ENCODE data around the gene CCDC24. TPM values are rescaled to one million over a fixed set of nuclear protein-coding genes. Genes with fewer than 3 reads are reported as not detected.

CCDC24 gene
- total and polyA plus RNA-seq, 2 of the 13 experiments (the other 11 are each of a cell fraction or from before 2014, with no cell fraction given), result 1.4 to 2.9 TPM

- DNase-seq (ENCODE audit: low spot score) (no peak), ATAC-seq (no peak), FAIRE-seq (no peak)
- BruUV-seq (replicated peaks), result no TSS peak
- in situ Hi-C loops (cut with HindIII; ENCODE audit: extremely low pct_ligation_motif_present, low pct_unique_long_range_greater_than_20kb), result no loop called here
- 0 out of 2 replicates have a peak, but pooled peaks have one; percentile 13 for TF ChIP-seq BRD4 (CRISPR knock-in tag; IDR thresholded peaks at IDR 0.05)
- TF ChIP-seq ZNF879 (CRISPR knock-in tag; IDR thresholded peaks at IDR 0.05), result no peak
- H3K36me3 ChIP-seq (replicated peaks in 1 of 2; ENCODE audit: control insufficient read depth in 1 of 2, insufficient read depth in 2 of 2, low read length in 2 of 2), result peaks cover 0 to 1% of the 10 kb centered on the region in 2 experiments; a peak in 1 of 5 replicates
- WGBS (ENCODE audit: low lambda C conversion rate), result 22% methylated on average over 5 of the region's 5 CpGs
- peaks cover 22% of the 10 kb centered on the region for H3K4me1 ChIP-seq (ENCODE audit: insufficient read depth, low read length)
- peaks cover 15% of the 10 kb centered on the region for H3K79me2 ChIP-seq (ENCODE audit: insufficient read depth, low read length)
- intact Hi-C loops (cut with micrococcal nuclease; ENCODE audit: unreplicated experiment), result no loop called here
- no peaks in the 10 kb centered on the region for H4K20me1 ChIP-seq (ENCODE audit: insufficient read depth, low read length)
- no peaks in the 10 kb centered on the region for H3K9me3 ChIP-seq (ENCODE audit: low read length)
- ChIA-PET CTCF (ENCODE audit: low intra/inter-chr PET ratio, low total read pairs) (no interaction called here), POLR2A (interaction anchor here (0.9 to 1.9 kb wide), 7 partner anchors 8 to 62 kb away, joined by 3 to 10 read pairs (median 5); partner anchors contain the start of genes B4GALT2 and IPO13)
- peak overlapping the region; percentile 76 for H3K9ac ChIP-seq (ENCODE audit: insufficient read depth, low read depth, low read length)
- H3K27ac ChIP-seq (ENCODE audit: extremely low read length, insufficient read depth, low read length), result no peak overlapping the region
- H3K4me3 ChIP-seq (replicated peaks in 1 of 3; ENCODE audit: insufficient read depth in 1 of 3, low read depth in 2 of 3, low read length in 3 of 3), result peak overlapping the region; percentile 80 to 94 (median 91)
- no peak overlapping the region for H2AFZ ChIP-seq (ENCODE audit: low read length)
- no peaks in the 10 kb centered on the region for H3K27me3 ChIP-seq (ENCODE audit: control insufficient read depth in 1 of 2, insufficient read depth in 2 of 2, low read length in 2 of 2)
- peak overlapping the region; percentile 75 for H3K4me2 ChIP-seq (ENCODE audit: low read depth, low read length)
Observed at GRCh38 chr1:43970502-43970901, 20.9 kb upstream of the CCDC24 start.

DNA sequence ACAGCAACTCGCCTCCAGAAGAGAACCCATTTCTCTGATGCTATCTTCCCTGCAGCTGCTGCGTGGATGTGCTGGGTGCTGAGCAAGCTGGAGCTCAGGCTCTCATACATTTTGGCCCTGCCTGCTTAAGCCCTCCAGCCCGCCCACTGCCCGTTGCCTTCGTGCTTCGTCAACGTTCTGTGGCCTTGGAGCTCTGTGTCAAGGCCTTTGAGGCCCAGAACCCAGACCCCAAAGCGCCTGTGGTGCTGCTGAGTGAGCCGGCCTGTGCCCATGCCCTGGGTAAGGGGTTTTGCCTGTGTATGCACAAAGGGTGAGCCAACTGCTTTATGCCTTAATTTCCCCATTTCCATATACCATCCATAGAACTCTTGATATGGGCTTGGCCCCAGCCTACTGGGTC lies 20.5 kb upstream of the CCDC24 start:
- Histone ChIP-seq H3K9ac (ENCODE audit: insufficient read depth, low read depth, low read length) (peak overlapping the region; percentile 76), H3K79me2 (ENCODE audit: insufficient read depth, low read length) (peaks cover 19% of the 10 kb centered on the region), H3K4me3 (replicated peaks in 1 of 3; ENCODE audit: insufficient read depth in 1 of 3, low read depth in 2 of 3, low read length in 3 of 3) (peak overlapping the region; percentile 80 to 94 (median 91)), H3K9me3 (ENCODE audit: low read length) (no peaks in the 10 kb centered on the region), H3K4me2 (ENCODE audit: low read depth, low read length) (peak overlapping the region; percentile 75), H2AFZ (ENCODE audit: low read length) (no peak overlapping the region), H3K27me3 (ENCODE audit: control insufficient read depth in 1 of 2, insufficient read depth in 2 of 2, low read length in 2 of 2) (no peaks in the 10 kb centered on the region), H3K4me1 (ENCODE audit: insufficient read depth, low read length) (peaks cover 26% of the 10 kb centered on the region), H3K36me3 (replicated peaks in 1 of 2; ENCODE audit: control insufficient read depth in 1 of 2, insufficient read depth in 2 of 2, low read length in 2 of 2) (peaks cover 0 to 1% of the 10 kb centered on the region in 2 experiments; a peak in 1 of 5 replicates), H4K20me1 (ENCODE audit: insufficient read depth, low read length) (no peaks in the 10 kb centered on the region), H3K27ac (ENCODE audit: extremely low read length, insufficient read depth, low read length) (no peak overlapping the region)
- BruUV-seq (replicated peaks), result no TSS peak
- in situ Hi-C loops (cut with HindIII; ENCODE audit: extremely low pct_ligation_motif_present, low pct_unique_long_range_greater_than_20kb), result no loop called here
- ChIA-PET CTCF (ENCODE audit: low intra/inter-chr PET ratio, low total read pairs) (no interaction called here), POLR2A (interaction anchor here (1.4 to 1.9 kb wide), 5 partner anchors 7 to 34 kb away, joined by 3 to 10 read pairs (median 7); partner anchors contain the start of genes B4GALT2 and IPO13)
- DNase-seq (ENCODE audit: low spot score) (no peak), FAIRE-seq (no peak), ATAC-seq (no peak)
- WGBS (ENCODE audit: low lambda C conversion rate), result 57% methylated on average over 9 of the region's 9 CpGs
- intact Hi-C loops (cut with micrococcal nuclease; ENCODE audit: unreplicated experiment), result no loop called here
- no peak for TF ChIP-seq NR3C1 (CRISPR knock-in tag; IDR thresholded peaks at IDR 0.05)
- no peak for TF ChIP-seq ZFP62 (CRISPR knock-in tag; IDR thresholded peaks at IDR 0.05)
- TF ChIP-seq, protein P1, sequence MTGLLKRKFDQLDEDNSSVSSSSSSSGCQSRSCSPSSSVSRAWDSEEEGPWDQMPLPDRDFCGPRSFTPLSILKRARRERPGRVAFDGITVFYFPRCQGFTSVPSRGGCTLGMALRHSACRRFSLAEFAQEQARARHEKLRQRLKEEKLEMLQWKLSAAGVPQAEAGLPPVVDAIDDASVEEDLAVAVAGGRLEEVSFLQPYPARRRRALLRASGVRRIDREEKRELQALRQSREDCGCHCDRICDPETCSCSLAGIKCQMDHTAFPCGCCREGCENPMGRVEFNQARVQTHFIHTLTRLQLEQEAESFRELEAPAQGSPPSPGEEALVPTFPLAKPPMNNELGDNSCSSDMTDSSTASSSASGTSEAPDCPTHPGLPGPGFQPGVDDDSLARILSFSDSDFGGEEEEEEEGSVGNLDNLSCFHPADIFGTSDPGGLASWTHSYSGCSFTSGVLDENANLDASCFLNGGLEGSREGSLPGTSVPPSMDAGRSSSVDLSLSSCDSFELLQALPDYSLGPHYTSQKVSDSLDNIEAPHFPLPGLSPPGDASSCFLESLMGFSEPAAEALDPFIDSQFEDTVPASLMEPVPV (CRISPR knock-in tag; IDR thresholded peaks at IDR 0.05), result no peak
- no peak for TF ChIP-seq BORCS8-MEF2B (CRISPR knock-in tag; IDR thresholded peaks at IDR 0.05)
- no peak for TF ChIP-seq E2F2 (CRISPR knock-in tag; IDR thresholded peaks at IDR 0.05; ENCODE audit: borderline replicate concordance)
- no peak for TF ChIP-seq ZNF331 (CRISPR knock-in tag; IDR thresholded peaks at IDR 0.05)
- no peak for TF ChIP-seq ARNTL (CRISPR knock-in tag; IDR thresholded peaks at IDR 0.05)
- TF ChIP-seq ETV6 (CRISPR knock-in tag; conservative IDR thresholded peaks at IDR 0.05), result no peak
- TF ChIP-seq CEBPB (IDR thresholded peaks at IDR 0.05; ENCODE audit: borderline replicate concordance, low read depth, low read length), result no peak

All from HepG2 (cell line).